Neuronal stem cell (in vitro differentiated cells): ENCODE measurements around the gene CBFA2T2.
A peak's percentile ranks its signal among the peaks of the same experiment; 100 is the strongest.

ENCODE experiments used
- DNase-seq: peaks from one replicate; pipeline ENCODE4 v3.0.0-alpha.2; 2013; ENCODE audit warnings: low spot score
- H2AFZ ChIP-seq: one replicate; pipeline ENCODE4 v1.6.1; 2013; ENCODE audit warnings: mild to moderate bottlenecking, low read length, inconsistent platforms
- H2AK5ac ChIP-seq: 2 replicates; pipeline ENCODE4 v1.6.1; 2013; ENCODE audit warnings: low read depth, mild to moderate bottlenecking, inconsistent platforms, low read length, moderate library complexity, mixed read lengths
- H2BK120ac ChIP-seq: 2 replicates; pipeline ENCODE4 v1.6.1; 2013; ENCODE audit warnings: low read depth, mild to moderate bottlenecking, inconsistent platforms, low read length, moderate library complexity, mixed read lengths
- H2BK12ac ChIP-seq: one replicate; pipeline ENCODE4 v1.6.1; 2013; ENCODE audit warnings: low read length, inconsistent platforms
- H2BK15ac ChIP-seq: 2 replicates; pipeline ENCODE4 v1.6.1; 2013; ENCODE audit warnings: mild to moderate bottlenecking, low read length, inconsistent platforms, mixed read lengths
- H2BK5ac ChIP-seq: one replicate; pipeline ENCODE4 v1.6.1; 2013; ENCODE audit warnings: inconsistent platforms, mild to moderate bottlenecking, low read length, moderate library complexity
- H3K14ac ChIP-seq: one replicate; pipeline ENCODE4 v1.6.1; 2013; ENCODE audit warnings: low read length, inconsistent platforms
- H3K18ac ChIP-seq: 2 replicates; pipeline ENCODE4 v1.6.1; 2013; ENCODE audit warnings: low read length, inconsistent platforms
- H3K23ac ChIP-seq: 2 replicates; pipeline ENCODE4 v1.6.1; 2013; ENCODE audit warnings: low read depth, mild to moderate bottlenecking, mixed read lengths, low read length, inconsistent platforms; ENCODE audit not compliant: poor library complexity
- H3K27ac ChIP-seq: replicated peaks from 3 replicates; pipeline ENCODE4 v1.5.1; 2013; ENCODE audit warnings: low read length, inconsistent platforms
- H3K27me3 ChIP-seq, 3 experiments: 2 replicates each; pipeline ENCODE4 v1.6.1; 2013; ENCODE audit warnings: low read length in 3 of 3, mild to moderate bottlenecking in 2 of 3, inconsistent platforms in 1 of 3, low read depth in 1 of 3, mixed read lengths in 1 of 3, moderate library complexity in 1 of 3; ENCODE audit not compliant: control insufficient read depth in 3 of 3, insufficient read depth in 3 of 3
- H3K36me3 ChIP-seq, 2 donors: replicated peaks in 1 of 2; 2 replicates each; pipeline ENCODE4 v1.6.1; 2013; ENCODE audit warnings: low read length in 2 of 2; ENCODE audit not compliant: control insufficient read depth in 2 of 2, insufficient read depth in 2 of 2
- H3K4ac ChIP-seq: 2 replicates; pipeline ENCODE4 v1.6.1; 2013; ENCODE audit warnings: inconsistent platforms, mild to moderate bottlenecking, low read length, moderate library complexity
- H3K4me1 ChIP-seq, 2 donors: 1 replicate in 1 of 2; 2 replicates in 1 of 2; pipeline ENCODE4 v1.6.1; 2013; ENCODE audit warnings: low read length in 2 of 2, low read depth in 1 of 2; ENCODE audit not compliant: control insufficient read depth in 2 of 2, insufficient read depth in 1 of 2
- H3K4me2 ChIP-seq: one replicate; pipeline ENCODE4 v1.6.1; 2013; ENCODE audit warnings: mild to moderate bottlenecking, low read length, inconsistent platforms; ENCODE audit not compliant: insufficient read depth, poor library complexity, severe bottlenecking
- H3K4me3 ChIP-seq, 2 donors: 2 replicates each; pipeline ENCODE4 v1.5.1; 2013; ENCODE audit warnings: low read length in 2 of 2, mild to moderate bottlenecking in 2 of 2, inconsistent platforms in 1 of 2, moderate library complexity in 1 of 2
- H3K79me1 ChIP-seq: one replicate; pipeline ENCODE4 v1.6.1; 2013; ENCODE audit warnings: low read depth, mild to moderate bottlenecking, inconsistent platforms, low read length, moderate library complexity
- H3K9ac ChIP-seq: one replicate; pipeline ENCODE4 v1.6.1; 2013; ENCODE audit warnings: mild to moderate bottlenecking, low read depth, low read length, inconsistent platforms; ENCODE audit not compliant: poor library complexity
- H3K9me3 ChIP-seq, 2 donors: replicated peaks in 1 of 2; 2 replicates each; pipeline versions ENCODE3 to v1.6.1; 2013; ENCODE audit warnings: low read length in 2 of 2, mild to moderate bottlenecking in 2 of 2, inconsistent platforms in 1 of 2, low read depth in 1 of 2, mixed read lengths in 1 of 2, moderate library complexity in 1 of 2; ENCODE audit not compliant: control insufficient read depth in 2 of 2, insufficient read depth in 1 of 2
- H4K8ac ChIP-seq: one replicate; pipeline ENCODE4 v1.6.1; 2013; ENCODE audit warnings: low read depth, mild to moderate bottlenecking, inconsistent platforms, low read length, moderate library complexity
- H4K91ac ChIP-seq: one replicate; pipeline ENCODE4 v1.6.1; 2013; ENCODE audit warnings: low read length, low read depth, mild to moderate bottlenecking, inconsistent platforms; ENCODE audit not compliant: poor library complexity
- WGBS, 2 donors: extraction: QIAGEN DNeasy Blood & Tissue Kit; methylation state at CpG; one replicate each; pipeline ENCODE4 v1.1.7; 2013; ENCODE audit warnings: missing lambda C conversion rate in 2 of 2, mixed read lengths in 1 of 2; ENCODE audit not compliant: insufficient read length in 2 of 2, insufficient replicate concordance in 1 of 2; ENCODE audit errors: extremely low coverage in 2 of 2; 5-methylcytosine and 5-hydroxymethylcytosine counted together

The CBFA2T2 gene

DNA sequence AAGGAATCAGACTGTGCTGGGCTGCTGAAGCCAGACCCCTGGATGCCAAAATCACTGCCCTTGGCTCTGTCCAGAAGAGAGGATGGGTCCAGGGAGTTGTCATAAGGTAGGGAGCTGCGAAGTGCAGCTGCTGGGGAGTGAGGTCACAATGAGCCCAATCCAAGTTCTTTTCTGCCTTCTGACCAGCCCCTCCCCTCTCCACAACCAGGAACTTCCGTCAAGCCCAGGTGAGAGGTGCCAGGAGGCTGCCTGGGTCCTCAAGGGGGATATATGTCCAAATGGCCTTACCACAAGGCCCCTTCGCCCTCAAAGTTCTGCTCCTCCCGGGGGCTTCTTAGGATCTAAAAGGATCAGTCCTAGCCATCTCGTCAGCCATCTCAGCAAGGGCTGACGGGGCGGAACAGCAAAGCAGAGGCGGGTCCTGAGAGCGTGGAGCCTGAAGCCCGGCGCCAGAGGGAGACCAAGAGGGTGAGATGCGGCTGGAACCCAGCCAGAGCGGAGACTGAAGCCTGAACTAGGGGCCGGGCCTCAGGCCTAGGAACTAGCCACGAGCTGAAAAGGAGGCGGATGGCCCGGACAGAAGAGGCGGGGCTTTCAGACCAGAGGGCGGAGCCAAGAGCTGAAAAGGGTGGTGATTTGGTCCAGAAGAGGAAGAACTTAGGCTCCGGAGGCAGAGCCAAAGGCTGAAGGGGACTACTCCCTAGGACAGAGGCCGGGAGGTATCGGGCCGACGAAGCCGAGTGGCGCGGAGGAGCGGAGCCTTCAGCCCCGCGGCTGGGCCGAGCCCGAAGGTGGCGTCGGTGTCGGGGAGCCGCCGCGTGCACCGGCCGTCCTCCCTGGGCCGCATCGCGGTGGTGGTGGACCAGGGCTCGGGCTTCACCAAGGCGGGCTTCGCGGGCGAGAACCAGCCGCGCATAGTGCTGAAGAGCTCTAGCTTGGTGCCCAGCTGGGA is 176.7 kb downstream of the CBFA2T2 start, which contains the start of gene ACTL10:
Gene ACTL10 (plus strand): TSS at position 651 of the 952 bp plus-strand sequence. CDS start 555 bp downstream, outside the sequence.
- Histone ChIP-seq H3K4me1 (peaks cover 5 to 10% of the 10 kb centered on the region in 2 donors), H2BK15ac (no peak within 1 kb of the TSS), H3K79me1 (no peaks in the 10 kb centered on the region), H3K4me2 (peak within 1 kb of the TSS; percentile 55), H3K27ac (peak within 1 kb of the TSS; percentile 1), H2AFZ (no peak within 1 kb of the TSS), H3K4me3 (peak within 1 kb of the TSS in 1 of 2 donors; percentile 74), H2BK120ac (no peak within 1 kb of the TSS), H2BK12ac (peak within 1 kb of the TSS; percentile 86), H3K4ac (no peak within 1 kb of the TSS), H4K8ac (no peak within 1 kb of the TSS), H4K91ac (no peak within 1 kb of the TSS), H3K14ac (no peak within 1 kb of the TSS), H3K18ac (peak within 1 kb of the TSS; percentile 69), H2BK5ac (no peak within 1 kb of the TSS), H3K9ac (peak within 1 kb of the TSS; percentile 82), H3K9me3 (no peaks in the 10 kb centered on the region), H2AK5ac (peak within 1 kb of the TSS; percentile 85), H3K23ac (peak within 1 kb of the TSS; percentile 86), H3K36me3 (peaks cover 2 to 33% of the 10 kb centered on the region in 2 donors), H3K27me3 (peaks cover 0 to 4% (median 0%) of the 10 kb centered on the region in 3 experiments)
- WGBS, 2 donors: no CpG with 5 or more reads among the region's 50 CpGs
- peak; percentile 77 for DNase-seq

DNA sequence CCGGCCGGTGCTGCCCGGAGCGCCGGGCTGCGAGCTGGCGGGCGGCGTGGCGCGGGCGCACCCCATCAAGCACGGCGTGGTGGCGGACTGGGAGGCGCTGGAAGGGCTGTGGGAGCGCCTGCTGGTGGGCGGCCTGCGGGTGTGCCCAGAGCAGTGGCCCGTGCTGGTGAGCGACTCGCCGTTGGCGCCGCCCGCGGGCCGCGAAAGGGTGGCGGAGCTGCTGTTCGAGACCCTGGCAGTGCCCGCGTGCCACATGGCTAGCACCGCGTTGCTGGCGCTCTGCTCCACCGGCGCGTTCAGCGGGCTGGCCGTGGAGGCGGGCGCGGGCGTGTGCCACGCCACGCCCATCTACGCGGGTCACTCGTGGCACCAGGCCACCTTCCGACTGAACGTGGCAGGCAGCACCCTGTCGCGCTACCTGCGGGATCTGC is 177.4 kb downstream of the CBFA2T2 start:
- Histone ChIP-seq H2AK5ac (peak overlapping the region; percentile 85), H3K9ac (peak overlapping the region; percentile 82), H4K8ac (no peak overlapping the region), H2BK15ac (no peak overlapping the region), H2BK5ac (no peak overlapping the region), H3K14ac (no peak overlapping the region), H2AFZ (no peak overlapping the region), H3K4ac (no peak overlapping the region), H2BK12ac (peak overlapping the region; percentile 86), H3K36me3 (peaks cover 4 to 40% of the 10 kb centered on the region in 2 donors), H3K18ac (peak overlapping the region; percentile 69), H3K27me3 (peaks cover 0 to 4% (median 0%) of the 10 kb centered on the region in 3 experiments), H3K79me1 (no peaks in the 10 kb centered on the region), H3K9me3 (no peaks in the 10 kb centered on the region), H4K91ac (no peak overlapping the region), H3K4me1 (peaks cover 8 to 10% of the 10 kb centered on the region in 2 donors), H3K4me3 (peak overlapping the region in 1 of 2 donors; percentile 74), H3K4me2 (peak overlapping the region; percentile 55), H3K23ac (peak overlapping the region; percentile 86), H2BK120ac (no peak overlapping the region), H3K27ac (no peak overlapping the region)
- DNase-seq: no peak
- no CpG with 5 or more reads among the region's 55 CpGs for WGBS, 2 donors

DNA sequence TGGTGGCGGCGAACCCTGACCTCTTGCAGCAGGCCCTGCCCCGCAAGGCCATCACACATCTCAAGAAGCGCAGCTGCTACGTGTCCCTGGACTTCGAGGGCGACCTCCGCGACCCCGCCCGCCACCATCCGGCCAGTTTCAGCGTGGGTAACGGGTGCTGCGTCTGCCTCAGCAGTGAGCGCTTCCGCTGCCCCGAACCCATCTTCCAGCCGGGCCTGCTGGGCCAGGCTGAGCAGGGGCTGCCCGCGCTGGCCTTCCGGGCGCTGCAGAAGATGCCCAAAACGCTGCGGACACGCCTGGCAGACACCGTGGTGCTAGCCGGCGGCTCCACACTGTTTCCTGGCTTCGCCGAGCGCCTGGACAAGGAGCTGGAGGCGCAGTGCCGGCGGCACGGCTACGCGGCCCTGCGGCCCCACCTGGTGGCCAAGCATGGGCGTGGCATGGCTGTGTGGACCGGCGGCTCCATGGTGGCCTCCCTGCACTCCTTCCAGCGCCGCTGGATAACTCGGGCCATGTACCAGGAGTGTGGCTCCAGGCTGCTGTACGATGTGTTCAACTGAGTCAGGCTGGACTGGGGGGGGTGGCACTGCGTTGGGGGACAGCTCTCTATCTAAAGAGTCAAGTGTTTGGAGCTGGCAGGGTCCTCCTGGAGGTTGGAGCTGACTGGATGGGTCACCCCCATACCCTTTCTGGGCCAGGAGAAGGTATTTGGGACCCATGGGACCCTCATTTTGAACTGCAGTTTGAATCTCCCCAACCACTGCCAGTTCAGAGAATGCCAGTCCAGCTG is 178.0 kb downstream of the CBFA2T2 start:
- no peak overlapping the region for H3K14ac ChIP-seq
- peaks cover 0 to 4% (median 0%) of the 10 kb centered on the region in 3 experiments for H3K27me3 ChIP-seq
- DNase-seq: no peak
- H3K4me1 ChIP-seq: peaks cover 11 to 13% of the 10 kb centered on the region in 2 donors
- H2BK12ac ChIP-seq: peak overlapping the region; percentile 86
- H3K18ac ChIP-seq: peak overlapping the region; percentile 69
- H2BK15ac ChIP-seq: no peak overlapping the region
- H2BK120ac ChIP-seq: no peak overlapping the region
- no peak overlapping the region for H2BK5ac ChIP-seq
- no peak overlapping the region for H3K27ac ChIP-seq
- H2AFZ ChIP-seq: no peak overlapping the region
- no peak overlapping the region for H4K8ac ChIP-seq
- H4K91ac ChIP-seq: no peak overlapping the region
- H2AK5ac ChIP-seq: peak overlapping the region; percentile 85
- WGBS, 2 donors: no CpG with 5 or more reads among the region's 47 CpGs
- H3K4ac ChIP-seq: no peak overlapping the region
- H3K4me2 ChIP-seq: peak overlapping the region; percentile 55
- H3K9ac ChIP-seq: peak overlapping the region; percentile 82
- no peaks in the 10 kb centered on the region for H3K9me3 ChIP-seq
- no peaks in the 10 kb centered on the region for H3K79me1 ChIP-seq
- H3K36me3 ChIP-seq: peaks cover 4 to 40% of the 10 kb centered on the region in 2 donors
- H3K23ac ChIP-seq: peak overlapping the region; percentile 86
- peak overlapping the region in 1 of 2 donors; percentile 74 for H3K4me3 ChIP-seq
